Stimulated activated CD8-positive, alpha-beta memory T cell treated with anti-CD3 and anti-CD28 coated beads, Interleukin-15, amount 100 ng/mL, for 24 hours (primary cell): Measurements from ENCODE around the gene RINL.

ENCODE experiments used
- DNase-seq: peaks from one replicate; pipeline ENCODE4 v3.0.0-alpha.2; 2020; ENCODE audit warnings: low read depth

The RINL gene, protein sequence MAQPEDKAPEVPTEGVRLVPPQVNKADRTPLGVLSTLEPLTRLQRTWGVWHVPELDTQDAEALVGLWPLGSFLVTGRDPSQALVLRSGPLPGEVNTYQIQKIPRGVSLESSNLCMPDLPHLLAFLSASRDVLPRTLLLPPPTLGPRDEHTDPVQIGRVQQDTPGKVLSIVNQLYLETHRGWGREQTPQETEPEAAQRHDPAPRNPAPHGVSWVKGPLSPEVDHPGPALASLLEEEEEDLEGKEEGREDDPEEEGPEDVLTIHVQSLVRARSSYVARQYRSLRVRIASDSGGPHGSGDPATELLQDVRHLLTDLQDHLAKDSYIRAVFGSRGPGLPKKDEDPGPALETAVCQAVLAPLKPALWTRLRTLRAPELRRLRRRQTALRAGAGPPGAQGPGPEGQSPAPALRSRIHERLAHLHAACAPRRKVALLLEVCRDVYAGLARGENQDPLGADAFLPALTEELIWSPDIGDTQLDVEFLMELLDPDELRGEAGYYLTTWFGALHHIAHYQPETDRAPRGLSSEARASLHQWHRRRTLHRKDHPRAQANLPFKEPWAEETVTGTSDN

DNA sequence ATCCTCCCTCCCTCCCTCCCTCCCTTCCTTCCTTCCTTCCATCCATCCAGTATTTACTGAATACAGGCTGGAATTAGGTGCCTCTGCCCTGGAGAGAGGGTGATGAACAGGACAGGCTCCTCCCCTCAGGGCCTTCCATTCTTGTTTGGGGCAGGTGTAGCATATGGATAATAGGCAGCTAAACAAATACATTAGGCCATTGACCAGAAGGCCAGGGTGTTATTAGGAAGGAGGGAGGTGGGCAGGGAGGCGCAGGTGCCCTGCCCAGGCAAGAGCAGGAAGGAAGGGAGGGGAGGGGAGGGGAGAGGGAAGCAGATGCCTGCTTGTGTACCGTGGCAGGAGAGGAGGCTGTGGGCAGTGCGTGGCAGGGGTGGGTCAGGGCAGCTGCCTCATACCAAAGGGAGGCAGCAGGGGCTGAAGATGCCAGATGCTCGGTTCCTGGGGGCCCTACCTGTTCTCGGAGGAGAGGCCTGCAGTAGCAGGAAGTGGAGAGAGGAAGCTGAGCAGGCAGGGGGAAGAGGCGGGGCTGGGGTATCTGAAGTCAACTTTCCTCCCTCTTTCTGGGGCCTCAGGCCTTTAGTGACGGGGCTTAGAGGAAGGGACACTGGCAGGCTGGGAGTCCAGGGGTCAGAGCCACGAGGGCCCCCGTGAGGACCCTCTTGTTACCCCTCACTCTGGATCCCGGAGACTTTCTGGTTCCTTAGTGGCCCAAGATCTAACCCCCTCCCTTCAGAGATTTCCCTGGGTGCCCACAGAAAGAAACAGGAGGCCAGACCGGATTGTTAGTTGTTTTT lies at the start of gene RINL:
Gene RINL (minus strand): TSS at position 495 of the 794 bp plus-strand sequence. CDS start 1,533 bp downstream, outside the sequence.
- no peak for DNase-seq

DNA sequence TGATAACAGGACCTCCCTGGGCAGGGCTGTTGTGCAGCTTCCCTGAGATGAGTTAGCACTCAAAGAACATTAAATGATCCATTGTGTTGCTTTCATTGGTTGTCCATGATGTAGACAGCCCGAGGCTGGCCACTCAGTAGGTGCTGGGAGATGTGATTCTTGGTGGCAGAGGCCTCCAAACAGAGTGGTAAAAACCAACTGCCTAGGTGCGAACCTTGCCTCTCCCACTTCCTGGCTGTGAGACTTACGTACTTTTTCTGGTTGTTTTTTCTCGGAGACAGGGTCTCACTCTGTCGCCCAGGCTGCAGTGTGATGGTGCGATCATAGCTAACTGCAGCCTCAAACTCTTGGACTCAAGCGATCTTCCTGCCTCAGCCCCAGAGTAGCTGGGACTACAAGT lies 46.3 kb upstream of the RINL start:
- DNase-seq: no peak

DNA sequence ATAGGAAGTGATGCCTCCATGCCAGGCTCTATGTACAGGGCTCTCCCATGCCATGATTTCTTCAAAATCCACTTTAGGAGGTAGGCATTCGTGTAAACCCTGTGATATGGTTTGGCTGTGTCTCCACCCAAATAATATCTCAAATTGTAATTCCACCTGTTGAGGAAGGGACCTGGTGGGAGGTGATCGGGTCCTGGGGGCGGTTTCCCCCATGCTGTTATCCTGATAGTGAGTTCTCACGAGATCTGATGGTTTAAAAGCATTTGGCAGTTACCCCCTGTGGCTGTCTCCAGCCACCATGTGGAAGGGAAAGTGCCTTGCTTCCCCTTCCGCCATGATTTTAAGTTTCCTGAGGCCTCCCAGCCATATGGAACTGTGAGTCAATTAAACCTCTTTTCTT lies 44.4 kb upstream of the RINL start:
- no peak for DNase-seq

DNA sequence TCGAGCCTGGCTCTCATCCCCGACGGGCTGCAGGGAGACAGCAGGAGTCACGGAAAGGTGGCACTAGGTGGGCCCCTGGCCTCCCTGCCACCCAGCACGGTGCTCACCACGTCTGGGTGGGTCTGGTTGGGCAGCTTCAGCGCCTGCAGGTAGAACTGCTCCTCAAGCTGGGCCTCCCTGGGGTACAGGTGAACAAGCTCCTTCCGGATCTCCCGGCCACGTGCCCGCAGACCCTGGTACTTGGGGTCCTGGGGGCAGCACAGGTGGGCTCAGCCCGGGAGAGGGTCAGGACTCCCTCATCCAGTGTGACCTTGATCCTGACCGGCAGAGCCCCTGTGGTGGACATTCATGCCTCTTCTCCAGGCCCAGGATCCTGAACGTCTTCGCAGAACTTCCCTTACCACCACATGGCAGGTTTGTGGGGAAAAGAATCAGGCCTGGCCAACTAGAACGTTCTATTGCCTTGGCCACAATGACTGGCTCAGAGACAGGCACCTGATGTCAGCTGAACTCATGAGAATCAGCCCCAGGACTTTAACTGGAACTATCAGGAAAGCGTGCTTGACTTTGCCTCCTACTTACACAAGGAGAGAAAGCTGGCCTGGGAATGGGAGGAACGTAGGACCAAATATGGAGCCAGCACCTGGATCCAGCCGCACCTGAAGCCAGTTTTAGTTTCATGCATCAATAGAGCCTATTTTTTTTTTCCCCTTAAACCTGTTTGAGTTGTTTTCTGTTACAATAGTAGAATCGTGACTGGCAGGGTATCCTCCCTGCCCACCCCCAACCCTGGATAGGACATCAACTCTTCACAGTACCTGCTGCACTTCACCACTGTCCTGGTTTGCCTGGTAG lies 43.6 kb upstream of the RINL start:
- no peak for DNase-seq

DNA sequence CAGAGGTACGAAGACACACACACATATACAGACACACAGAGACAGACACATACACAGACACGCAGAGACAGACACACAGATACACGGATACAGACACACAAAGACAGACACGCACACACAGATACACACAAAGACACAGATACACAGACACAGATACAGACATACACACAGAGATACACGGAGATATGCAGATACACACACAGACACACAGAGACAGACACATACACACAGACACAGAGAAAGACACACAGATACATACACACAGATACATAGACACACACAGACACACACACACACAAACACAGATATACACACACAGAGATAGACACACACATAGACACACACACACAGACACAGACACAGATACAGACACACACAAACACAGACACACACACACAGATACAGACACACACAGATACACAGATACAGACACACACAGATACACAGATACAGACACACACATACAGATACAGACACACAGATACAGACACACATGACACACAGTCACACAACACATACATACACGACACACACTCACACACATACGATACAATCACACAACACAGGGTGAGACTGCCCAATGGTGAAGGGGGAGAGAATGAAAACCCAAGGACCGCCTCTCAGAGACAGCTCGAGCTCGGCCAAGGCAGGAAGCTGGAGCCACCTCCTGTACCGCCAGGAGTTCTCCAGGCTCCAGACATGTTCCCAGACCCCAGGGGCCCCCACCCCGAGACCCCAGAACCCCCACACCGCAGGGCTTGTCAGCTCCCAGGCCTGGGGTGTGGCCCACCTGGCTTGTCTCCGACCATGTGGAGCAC lies 42.7 kb upstream of the RINL start:
- DNase-seq: no peak

DNA sequence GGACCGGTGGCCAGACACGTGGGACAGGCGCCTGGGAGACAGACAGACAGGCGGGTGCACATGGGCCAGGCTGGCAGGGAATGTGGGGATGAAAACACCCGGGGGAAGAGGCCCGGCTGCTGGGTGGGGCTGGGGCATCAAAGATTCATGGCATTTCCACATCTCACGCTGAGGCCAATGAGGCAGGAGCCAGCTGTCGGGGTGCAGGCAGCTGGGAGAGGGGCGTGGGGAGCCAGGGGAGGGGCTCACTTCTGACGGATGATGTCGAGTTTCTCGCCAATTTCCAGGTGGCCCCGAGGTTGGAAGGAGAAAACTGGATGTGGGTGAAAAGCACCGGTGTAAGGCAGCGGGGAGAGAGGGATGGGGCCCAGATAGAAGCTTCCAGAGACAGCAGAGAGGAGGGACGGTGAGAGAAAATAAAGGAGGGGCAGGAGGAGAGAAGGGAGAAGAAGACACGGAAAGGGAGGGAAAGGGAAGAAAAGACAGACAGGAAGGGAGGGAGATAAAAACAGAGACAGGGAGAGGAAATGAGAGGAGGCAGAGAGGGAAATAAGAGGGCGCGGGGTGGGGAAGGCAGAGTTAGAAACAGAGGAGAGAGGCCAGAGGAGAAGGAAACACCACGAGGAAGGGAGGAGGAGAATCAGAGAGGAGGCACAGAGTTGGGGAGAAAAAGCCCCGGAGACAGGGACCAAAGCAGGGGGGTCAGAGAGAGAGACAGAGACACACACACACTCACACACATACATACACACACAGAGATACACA lies 41.9 kb upstream of the RINL start:
- DNase-seq: no peak

DNA sequence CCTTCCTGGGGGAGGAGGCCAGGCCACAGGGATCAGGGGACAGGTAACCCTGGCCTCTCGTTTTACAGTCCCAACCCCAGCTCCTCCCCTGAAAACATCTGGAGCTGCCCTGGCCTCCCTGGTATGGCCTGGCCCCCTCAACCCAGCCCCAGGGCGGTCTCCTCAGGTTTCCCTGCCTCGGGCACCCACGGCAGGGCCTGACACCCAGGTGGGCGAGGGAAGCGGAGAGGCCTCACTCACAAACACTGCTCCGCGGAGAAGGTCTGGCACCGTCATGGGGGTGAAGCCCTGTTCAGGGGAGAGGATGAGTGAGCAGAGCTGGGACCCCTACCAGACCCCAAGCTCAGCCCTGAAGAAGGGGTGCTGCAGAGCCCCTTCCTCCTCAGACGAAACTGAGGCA lies 40.5 kb upstream of the RINL start:
- DNase-seq: no peak

DNA sequence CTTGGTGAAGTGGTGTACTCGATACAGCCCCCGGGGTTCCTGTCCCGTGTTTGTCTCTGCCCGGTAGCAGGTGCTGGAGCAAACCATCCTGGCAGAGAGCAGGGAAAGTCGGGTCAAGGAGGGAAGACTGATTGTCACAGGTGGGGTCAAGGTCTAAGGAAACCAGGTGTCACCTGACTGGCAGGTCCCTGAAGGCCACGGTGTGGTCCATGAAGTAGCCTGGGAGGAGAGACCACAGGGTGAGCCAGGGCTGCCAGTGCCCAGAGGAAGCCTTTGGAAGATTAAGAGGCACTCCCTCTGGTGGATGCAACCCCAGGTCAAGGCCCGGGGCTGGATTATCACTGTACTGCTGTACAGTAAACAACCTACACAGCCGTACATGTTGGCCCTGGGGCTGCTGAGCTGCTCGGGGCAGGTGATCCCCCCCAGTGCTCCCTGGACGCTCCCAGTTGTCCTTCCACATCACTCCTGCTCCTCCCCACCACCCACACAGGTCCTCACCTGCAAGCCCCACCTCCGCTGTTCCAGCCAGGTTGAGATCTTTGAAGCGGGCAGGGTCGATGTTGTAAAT lies 39.9 kb upstream of the RINL start:
- no peak for DNase-seq

DNA sequence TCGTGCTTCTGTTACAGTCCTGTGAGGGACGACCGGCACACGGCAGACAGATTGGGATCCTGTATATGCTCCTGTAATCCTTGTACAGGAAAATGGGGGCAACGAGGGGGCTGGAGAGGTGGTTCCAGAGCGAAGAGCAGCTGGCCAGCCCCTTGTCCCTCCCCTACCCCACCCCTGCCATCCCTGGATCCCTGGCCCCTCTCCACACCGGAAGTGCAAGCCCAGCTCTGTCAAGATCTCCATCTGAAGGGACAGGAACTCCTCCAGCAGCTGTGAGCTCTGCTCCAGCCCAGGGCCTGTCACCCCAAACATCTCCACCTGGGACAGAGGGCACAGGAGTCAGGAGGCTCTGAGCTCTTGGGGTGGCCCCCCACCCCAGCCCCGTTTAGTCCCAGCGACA lies 39.4 kb upstream of the RINL start:
- DNase-seq: no peak

DNA sequence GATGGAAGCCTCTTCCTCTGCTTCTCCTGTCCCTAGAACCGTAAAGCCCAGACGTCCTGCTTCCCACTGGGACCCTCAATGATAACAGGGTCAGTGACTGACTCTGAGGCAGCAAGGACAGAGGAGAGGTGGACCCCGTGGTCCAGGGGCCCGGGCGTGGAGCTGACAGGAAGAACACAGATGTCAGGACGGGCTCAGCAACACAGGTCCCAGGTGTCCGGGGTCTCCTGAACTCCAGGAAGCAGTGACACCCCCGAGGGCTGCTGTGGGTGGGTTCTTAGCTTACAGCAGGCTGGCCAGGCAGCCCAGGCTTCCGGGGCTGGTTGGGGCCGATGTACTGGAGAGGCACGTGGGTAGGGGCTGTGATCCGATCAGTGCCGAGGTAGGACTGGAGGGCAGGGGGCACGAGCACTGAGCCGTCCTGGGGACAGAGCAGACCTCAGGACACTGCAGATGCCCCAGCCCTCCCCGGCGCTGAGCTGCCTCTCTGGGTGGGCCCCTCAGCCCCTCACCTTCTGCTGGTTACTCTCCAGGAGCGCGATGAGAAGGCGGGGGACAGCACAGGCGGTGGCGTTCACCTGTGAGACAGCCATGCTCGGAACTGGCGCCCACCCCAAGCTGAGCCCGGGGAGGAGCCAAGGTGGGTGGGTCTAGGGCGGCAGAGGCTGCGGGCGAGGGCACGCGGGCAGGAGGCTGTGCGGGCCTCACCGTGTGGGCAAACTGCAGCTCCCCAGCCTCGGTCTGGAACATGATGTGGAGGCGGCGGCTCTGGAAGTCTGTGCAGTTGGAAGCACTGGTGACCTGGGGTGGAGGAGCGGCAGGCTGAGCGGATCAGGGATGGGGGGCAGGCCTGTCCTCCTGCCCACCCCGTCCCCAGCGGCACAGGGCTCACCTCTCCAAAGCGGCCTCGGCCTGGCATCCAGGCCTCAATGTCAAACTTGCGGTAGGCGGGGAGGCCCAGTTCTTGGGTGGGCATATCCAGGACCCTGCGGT lies 37.5 kb upstream of the RINL start:
- no peak for DNase-seq

DNA sequence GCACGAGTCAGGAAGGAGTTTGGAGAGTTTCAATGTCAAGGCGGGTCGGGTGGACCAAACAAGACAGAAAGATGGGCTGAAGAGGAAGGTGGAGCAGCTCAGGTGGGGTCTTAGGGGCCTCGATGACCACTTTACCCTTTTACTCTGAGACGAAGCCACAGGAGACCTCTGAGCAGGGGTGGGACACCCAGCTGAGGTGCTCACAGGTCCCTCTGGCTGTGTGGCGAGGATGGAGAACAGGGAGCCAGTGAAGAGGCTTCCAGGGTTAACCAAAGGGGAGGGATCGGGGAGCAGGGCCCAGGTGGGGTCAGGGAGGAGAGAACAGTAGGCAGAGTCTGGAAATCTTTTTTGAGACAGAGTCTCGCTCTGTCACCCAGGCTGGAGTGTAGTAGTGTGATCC lies 35.9 kb upstream of the RINL start:
- DNase-seq: no peak

DNA sequence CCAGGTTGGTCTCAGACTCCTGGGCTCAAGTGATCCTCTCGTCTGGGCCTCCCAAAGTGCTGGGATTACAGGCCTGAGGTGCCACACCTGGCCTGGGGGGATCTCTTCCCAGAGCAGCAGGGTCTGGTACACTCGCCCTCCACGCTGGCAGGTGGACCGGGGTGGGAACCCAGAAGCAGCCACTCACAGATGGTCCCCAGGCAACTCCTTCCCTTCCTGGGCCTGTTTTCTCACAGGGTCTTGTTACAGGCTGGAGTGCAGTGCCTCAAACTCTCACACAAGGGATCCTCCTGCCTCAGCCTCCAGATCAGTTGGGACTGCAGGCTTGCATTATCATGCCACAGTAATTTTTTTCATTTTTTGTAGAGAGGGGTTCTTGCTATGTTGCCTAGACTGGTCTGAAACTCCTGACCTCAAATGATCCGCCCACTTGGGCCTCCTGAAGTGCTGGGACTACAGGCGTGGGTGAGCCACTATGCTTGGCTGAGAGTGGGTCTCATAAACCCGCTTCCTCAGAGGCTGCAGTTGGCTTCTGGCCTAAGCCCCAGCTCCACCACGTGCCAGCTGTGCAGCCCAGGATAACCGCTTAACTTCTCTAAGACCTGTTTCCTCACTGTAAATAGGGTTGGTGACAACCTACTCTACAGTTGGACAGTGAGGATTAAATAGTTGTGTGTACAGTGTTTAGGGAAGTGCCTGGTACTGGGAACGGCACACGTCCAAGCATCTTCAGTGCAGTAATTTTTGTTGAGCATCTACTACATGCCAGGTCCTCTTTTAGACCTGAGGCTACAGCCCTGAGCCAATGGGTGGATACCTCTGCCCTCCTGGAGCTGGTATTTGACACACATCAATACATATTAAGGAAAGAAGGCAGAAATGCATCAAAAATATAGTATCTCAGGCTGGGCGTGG lies 34.8 kb upstream of the RINL start:
- no peak for DNase-seq

DNA sequence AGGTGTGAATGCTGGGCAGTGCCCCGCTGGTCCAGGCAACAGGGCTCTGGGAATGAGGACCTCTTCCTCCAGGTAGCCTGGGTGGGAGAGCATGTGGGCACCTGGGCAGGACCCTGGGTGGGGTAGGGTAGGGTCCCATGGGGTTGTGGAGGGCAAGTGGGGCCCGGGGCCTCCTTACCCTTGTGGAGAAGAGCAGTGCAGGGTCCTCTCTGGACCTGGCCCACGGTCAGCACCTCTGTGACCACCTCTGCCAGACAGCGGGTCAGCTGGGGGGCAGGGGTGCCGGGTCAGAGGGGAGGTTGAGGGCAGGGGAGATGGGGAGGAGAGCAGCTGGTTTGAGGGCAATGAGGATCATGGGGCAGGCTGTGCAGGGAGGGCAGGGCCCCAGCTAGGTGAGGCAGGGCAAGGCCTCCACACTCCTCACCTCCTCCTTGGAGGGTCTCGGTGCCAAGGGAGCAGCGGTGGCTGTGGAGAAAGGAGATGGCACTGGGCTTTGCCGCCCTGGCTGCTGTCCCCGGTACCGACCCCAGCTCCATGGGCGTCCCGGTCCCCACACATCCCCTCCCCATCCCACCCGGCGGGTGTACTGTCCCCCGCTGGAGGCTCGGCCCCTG lies 33.4 kb upstream of the RINL start:
- DNase-seq: no peak

DNA sequence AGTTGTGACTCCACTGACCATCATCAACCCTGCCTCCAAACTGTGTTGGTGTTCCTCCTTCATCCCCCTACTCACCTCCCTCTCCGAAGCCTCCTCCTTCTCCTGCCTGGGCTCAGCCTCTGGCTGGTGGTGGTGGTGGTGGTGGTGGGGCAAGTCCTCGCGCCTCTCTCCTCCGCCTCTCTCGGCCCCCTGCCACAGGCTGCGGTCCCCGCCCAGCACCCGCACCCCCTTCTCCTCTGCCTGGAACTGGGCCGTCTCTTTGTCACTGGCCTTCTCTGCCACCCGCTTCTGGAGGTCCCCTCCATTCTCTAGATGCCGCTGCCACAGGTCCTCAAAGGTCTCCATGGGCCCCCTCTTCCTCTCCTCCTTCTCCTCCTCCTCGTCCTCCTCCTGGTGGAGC lies 32.4 kb upstream of the RINL start:
- no peak for DNase-seq

DNA sequence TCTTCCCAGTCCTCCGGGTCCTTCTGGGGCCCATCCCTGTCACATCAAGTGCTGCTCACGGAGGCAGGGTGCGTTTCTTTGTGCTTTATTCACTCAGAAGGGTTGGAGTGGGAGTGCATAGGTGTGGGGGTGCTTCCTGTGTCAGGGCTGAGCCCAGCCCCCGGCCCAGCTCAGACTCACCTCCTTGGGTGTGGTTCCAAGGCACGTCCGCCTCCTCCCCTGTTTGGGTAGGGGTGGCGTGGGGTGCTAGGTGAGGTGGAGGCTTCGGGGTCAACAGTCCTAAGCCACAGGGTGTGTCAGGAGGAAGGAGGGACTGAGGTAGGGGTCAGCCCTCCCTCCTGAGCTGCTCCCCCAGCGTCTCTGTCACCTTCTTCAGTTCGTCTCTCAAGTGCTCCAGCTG lies 30.8 kb upstream of the RINL start:
- DNase-seq: no peak

DNA sequence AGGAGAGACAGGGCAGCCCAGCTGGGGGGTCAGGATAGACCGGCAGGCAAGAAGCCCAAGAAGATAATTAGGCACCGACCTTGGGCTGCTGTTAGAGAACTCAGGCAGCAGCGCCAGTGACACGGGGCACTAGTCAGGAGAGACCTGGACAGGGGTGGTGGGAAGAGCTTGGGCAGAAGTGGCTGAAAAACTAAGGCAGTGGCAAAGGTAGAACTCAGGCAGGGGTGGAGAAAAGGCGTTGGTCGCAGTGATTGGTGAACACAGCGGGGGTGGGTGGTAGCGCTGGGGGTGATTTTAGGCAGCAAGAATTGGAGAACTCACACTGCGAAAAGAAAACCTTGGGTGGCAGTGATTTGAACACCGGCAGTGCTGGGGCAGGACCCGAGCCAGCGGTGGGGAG lies 29.6 kb upstream of the RINL start:
- DNase-seq: no peak

DNA sequence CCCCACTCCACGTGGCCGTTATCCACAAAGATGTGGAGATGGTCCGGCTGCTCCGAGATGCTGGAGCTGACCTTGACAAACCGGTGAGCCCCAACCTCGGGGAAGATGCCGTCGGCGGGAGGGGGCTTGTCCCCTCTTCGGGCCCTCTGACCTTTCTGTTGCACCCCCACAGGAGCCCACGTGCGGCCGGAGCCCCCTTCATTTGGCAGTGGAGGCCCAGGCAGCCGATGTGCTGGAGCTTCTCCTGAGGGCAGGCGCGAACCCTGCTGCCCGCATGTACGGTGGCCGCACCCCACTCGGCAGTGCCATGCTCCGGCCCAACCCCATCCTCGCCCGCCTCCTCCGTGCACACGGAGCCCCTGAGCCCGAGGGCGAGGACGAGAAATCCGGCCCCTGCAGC lies 29.2 kb upstream of the RINL start:
- no peak for DNase-seq
